VCaP (cell line): Measurements from ENCODE around the gene TAF3.

ENCODE experiments used
- H3K27ac ChIP-seq: fragments of 450-650 bp; 2 replicates; pipeline ENCODE4 v1.5.1; 2017
- TF ChIP-seq, protein P1 (sequence below): fragments of 450-650 bp; conservative IDR thresholded peaks from 2 replicates; pipeline ENCODE4 v1.5.1; 2017; ENCODE audit warnings: mild to moderate bottlenecking, moderate library complexity

The TAF3 gene

DNA sequence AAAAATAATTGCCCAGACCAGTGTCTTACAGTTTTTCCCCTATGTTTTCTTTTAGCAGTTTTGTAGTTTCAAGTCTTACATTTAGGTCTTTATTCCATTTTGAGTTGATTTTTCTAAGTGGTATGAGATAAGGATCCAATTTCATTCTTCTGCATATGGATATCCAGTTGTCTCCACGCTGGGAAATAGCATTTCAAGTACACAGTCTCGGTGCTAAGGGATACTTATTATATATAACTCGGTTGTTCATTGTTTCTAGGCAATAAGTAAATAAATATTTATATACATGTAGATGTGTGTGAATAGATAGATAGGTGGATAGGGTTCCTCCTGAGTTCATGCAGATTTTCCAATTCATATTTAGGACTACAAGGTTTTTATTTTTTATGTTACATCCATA is 16.0 kb downstream of the TAF3 start:
- TF ChIP-seq, protein P1, sequence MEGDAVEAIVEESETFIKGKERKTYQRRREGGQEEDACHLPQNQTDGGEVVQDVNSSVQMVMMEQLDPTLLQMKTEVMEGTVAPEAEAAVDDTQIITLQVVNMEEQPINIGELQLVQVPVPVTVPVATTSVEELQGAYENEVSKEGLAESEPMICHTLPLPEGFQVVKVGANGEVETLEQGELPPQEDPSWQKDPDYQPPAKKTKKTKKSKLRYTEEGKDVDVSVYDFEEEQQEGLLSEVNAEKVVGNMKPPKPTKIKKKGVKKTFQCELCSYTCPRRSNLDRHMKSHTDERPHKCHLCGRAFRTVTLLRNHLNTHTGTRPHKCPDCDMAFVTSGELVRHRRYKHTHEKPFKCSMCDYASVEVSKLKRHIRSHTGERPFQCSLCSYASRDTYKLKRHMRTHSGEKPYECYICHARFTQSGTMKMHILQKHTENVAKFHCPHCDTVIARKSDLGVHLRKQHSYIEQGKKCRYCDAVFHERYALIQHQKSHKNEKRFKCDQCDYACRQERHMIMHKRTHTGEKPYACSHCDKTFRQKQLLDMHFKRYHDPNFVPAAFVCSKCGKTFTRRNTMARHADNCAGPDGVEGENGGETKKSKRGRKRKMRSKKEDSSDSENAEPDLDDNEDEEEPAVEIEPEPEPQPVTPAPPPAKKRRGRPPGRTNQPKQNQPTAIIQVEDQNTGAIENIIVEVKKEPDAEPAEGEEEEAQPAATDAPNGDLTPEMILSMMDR: no peak
- H3K27ac ChIP-seq: no peak overlapping the region

- TF ChIP-seq, protein P1: no peak
- no peak overlapping the region for H3K27ac ChIP-seq
These were observed 18.3 kb downstream of the TAF3 start for GRCh38 chr10:7836571-7836970.

GRCh38 chr10:7846591-7846990 is 28.3 kb downstream of the TAF3 start:
- TF ChIP-seq, protein P1: no peak

GRCh38 chr10:7853226-7853842 is 35.0 kb downstream of the TAF3 start:
- H3K27ac ChIP-seq: no peak overlapping the region
- TF ChIP-seq, protein P1: no peak

More at GRCh38 chr10:7846591-7846990, 28.3 kb downstream of the TAF3 start:
- H3K27ac ChIP-seq: no peak overlapping the region

DNA sequence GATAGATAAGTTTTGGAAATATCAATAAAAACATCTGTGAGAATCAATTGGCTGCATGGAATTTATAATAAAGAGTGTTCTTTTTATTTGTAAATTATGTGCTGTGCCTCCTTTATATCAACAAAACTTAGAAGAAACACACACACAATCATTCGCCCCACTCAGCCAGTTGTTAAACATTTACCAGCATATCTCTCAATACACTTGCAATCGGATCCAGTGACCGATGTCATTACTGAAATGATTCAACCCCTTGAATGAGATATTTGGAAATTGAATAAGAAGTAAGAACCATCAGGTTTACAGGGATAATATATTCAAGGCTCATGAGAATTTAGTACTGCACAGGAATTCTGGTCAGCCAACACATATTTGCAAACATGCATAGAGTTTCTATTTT is 35.6 kb downstream of the TAF3 start:
- H3K27ac ChIP-seq: no peak overlapping the region
- TF ChIP-seq, protein P1: no peak

- no peak overlapping the region for H3K27ac ChIP-seq
These were observed 36.9 kb downstream of the TAF3 start for GRCh38 chr10:7855205-7855604.

GRCh38 chr10:7856678-7857077 is 38.4 kb downstream of the TAF3 start:
- TF ChIP-seq, protein P1: no peak
- no peak overlapping the region for H3K27ac ChIP-seq

More at GRCh38 chr10:7855205-7855604, 36.9 kb downstream of the TAF3 start:
- TF ChIP-seq, protein P1: no peak
